ENCODE measurements around the gene EPHB1.

EPHB1 gene

GRCh38 chr3:135191708-135192107 is 396.6 kb downstream of the EPHB1 start:
- no peak for DNase-seq (ENCODE audit: low spot score)
- no peak for TF ChIP-seq CTCF (IDR thresholded peaks at IDR 0.05; ENCODE audit: extremely low read depth, missing control alignments)

- TF ChIP-seq CTCF (IDR thresholded peaks at IDR 0.05; ENCODE audit: extremely low read depth, missing control alignments) = no peak
Observed at GRCh38 chr3:135192929-135193328, 397.9 kb downstream of the EPHB1 start.

GRCh38 chr3:135197246-135197645 is 402.2 kb downstream of the EPHB1 start:
- no peak for DNase-seq (ENCODE audit: low spot score)
- TF ChIP-seq CTCF (IDR thresholded peaks at IDR 0.05; ENCODE audit: extremely low read depth, missing control alignments) = no peak

More at GRCh38 chr3:135192929-135193328, 397.9 kb downstream of the EPHB1 start:
- DNase-seq (ENCODE audit: low spot score) = no peak

- TF ChIP-seq CTCF (IDR thresholded peaks at IDR 0.05; ENCODE audit: extremely low read depth, missing control alignments) = no peak
- DNase-seq (ENCODE audit: low spot score) = no peak
Observed at GRCh38 chr3:135197856-135198255, 402.8 kb downstream of the EPHB1 start.

- no peak for DNase-seq (ENCODE audit: low spot score)
- TF ChIP-seq CTCF (IDR thresholded peaks at IDR 0.05; ENCODE audit: extremely low read depth, missing control alignments) = no peak
Observed at GRCh38 chr3:135199137-135199536, 404.1 kb downstream of the EPHB1 start.

- TF ChIP-seq CTCF (IDR thresholded peaks at IDR 0.05; ENCODE audit: extremely low read depth, missing control alignments) = no peak
- DNase-seq (ENCODE audit: low spot score) = no peak
Observed at GRCh38 chr3:135203026-135203425, 408.0 kb downstream of the EPHB1 start.

GRCh38 chr3:135213213-135213612 is 418.2 kb downstream of the EPHB1 start:
- DNase-seq (ENCODE audit: low spot score) = no peak
- no peak for TF ChIP-seq CTCF (IDR thresholded peaks at IDR 0.05; ENCODE audit: extremely low read depth, missing control alignments)

Data from GM20000 (cell line).